SIG-M5 treated with dmso at 0.1 percent for 504 hours (cell line): ENCODE data around the gene FBLIM1.

Experiments
- DNase-seq: peaks from one replicate; lab custom pipeline; 2025; ENCODE audit not compliant: unreplicated experiment; lab: John Stamatoyannopoulos, UW

The FBLIM1 gene

GRCh38 chr1:15765495-15766194 is 7.0 kb downstream of the FBLIM1 start:
- DNase-seq, result no peak

- no peak for DNase-seq
These were observed 9.3 kb downstream of the FBLIM1 start for GRCh38 chr1:15767941-15768340.

- no peak for DNase-seq
These were observed 9.8 kb downstream of the FBLIM1 start for GRCh38 chr1:15768388-15768787.

GRCh38 chr1:15770313-15770962 is 11.8 kb downstream of the FBLIM1 start:
- DNase-seq, result no peak

- no peak for DNase-seq
These were observed 13.4 kb downstream of the FBLIM1 start for GRCh38 chr1:15771836-15772515.

GRCh38 chr1:15775706-15776105 is 17.1 kb downstream of the FBLIM1 start:
- no peak for DNase-seq

- no peak for DNase-seq
These were observed 19.5 kb downstream of the FBLIM1 start for GRCh38 chr1:15777909-15778707.

GRCh38 chr1:15785683-15786082 is 27.1 kb downstream of the FBLIM1 start:
- no peak for DNase-seq

- no peak for DNase-seq
These were observed 28.0 kb downstream of the FBLIM1 start for GRCh38 chr1:15786581-15786980.

GRCh38 chr1:15788624-15789301 is 30.2 kb downstream of the FBLIM1 start:
- DNase-seq, result peak; percentile 63

GRCh38 chr1:15796086-15796462 is 37.5 kb downstream of the FBLIM1 start:
- no peak for DNase-seq

- DNase-seq, result no peak
These were observed 39.2 kb downstream of the FBLIM1 start for GRCh38 chr1:15797614-15798390.

- no peak for DNase-seq
These were observed 40.6 kb downstream of the FBLIM1 start for GRCh38 chr1:15799004-15799867.

- DNase-seq, result peak; percentile 59
These were observed 41.6 kb downstream of the FBLIM1 start for GRCh38 chr1:15799928-15800835.

- DNase-seq, result no peak
These were observed 43.8 kb downstream of the FBLIM1 start for GRCh38 chr1:15802234-15802965.

- DNase-seq, result no peak
These were observed 44.8 kb downstream of the FBLIM1 start for GRCh38 chr1:15803380-15803779.

- no peak for DNase-seq
These were observed 45.5 kb downstream of the FBLIM1 start for GRCh38 chr1:15804060-15804459.
